Esophagus muscularis mucosa (tissue), 4 donors: ENCODE results near the gene CD82. TPM values are rescaled to one million over a fixed set of nuclear protein-coding genes. Genes with fewer than 3 reads are reported as not detected.

ENCODE experiments used
- DNase-seq: peaks from one replicate; pipeline ENCODE4 v3.0.0-alpha.2; 2017; ENCODE audit errors: extremely low spot score
- H3K27ac ChIP-seq, 4 donors: fragments of 200-600 bp; sonication (generic); replicated peaks in 1 of 4; 1 replicate in 3 of 4; 2 replicates in 1 of 4; pipeline ENCODE4 v1.5.1; 2016 to 2019; ENCODE audit warnings: mild to moderate bottlenecking in 1 of 4
- H3K27me3 ChIP-seq, 4 donors: fragments of 200-600 bp; sonication (generic); one replicate each; pipeline versions ENCODE4 v1.5.1 to v1.6.0; 2016 to 2019
- H3K36me3 ChIP-seq, 4 donors: fragments of 200-600 bp; sonication (generic); one replicate each; pipeline ENCODE4 v1.5.1; 2016 to 2019
- H3K4me1 ChIP-seq, 4 donors: fragments of 200-600 bp; sonication (generic); one replicate each; pipeline ENCODE4 v1.5.1; 2016 to 2019
- H3K4me3 ChIP-seq, 4 donors: fragments of 200-600 bp; sonication (generic); 1 replicate in 2 of 4; 2 replicates in 2 of 4; pipeline ENCODE4 v1.5.1; 2016 to 2019; ENCODE audit warnings: mild to moderate bottlenecking in 4 of 4, moderate library complexity in 1 of 4
- H3K9me3 ChIP-seq, 4 donors: fragments of 200-600 bp; sonication (generic); 1 replicate in 3 of 4; 2 replicates in 1 of 4; pipeline ENCODE4 v1.5.1; 2016 to 2019
- EP300 ChIP-seq: sonication (generic); formaldehyde crosslinking; IDR thresholded peaks from one replicate; pipeline ENCODE4 v1.6.1; 2017; ENCODE audit warnings: antibody characterized with exemption
- POLR2A ChIP-seq: fragments of 450-650 bp; IDR thresholded peaks from one replicate; pipeline ENCODE4 v1.6.1; 2017; ENCODE audit warnings: antibody characterized with exemption, moderate library complexity, mild to moderate bottlenecking, low read depth
- POLR2AphosphoS5 ChIP-seq, 2 donors: sonication (generic); formaldehyde crosslinking; IDR thresholded peaks; one replicate each; pipeline ENCODE4 v1.6.1; 2017; ENCODE audit warnings: antibody characterized with exemption in 2 of 2
- WGBS: methylation state at CpG from one replicate; pipeline ENCODE4 v1.1.5; 2018; 5-methylcytosine and 5-hydroxymethylcytosine counted together
- intact Hi-C: fragments of 100-400 bp; cut with DNase I; formaldehyde crosslinking; loops from one replicate; pipeline ENCODE4 v1.15.1; 2023
- total RNA-seq, 4 donors: library from RNA; depleted of rRNA; stranded (reverse); fragments of >200 nt; gene quantifications; one replicate each; pipeline versions ENCODE4 v1.1.0 to v1.2.1, GENCODE V29; 2016
- TF ChIP-seq, protein P1 (sequence below), 3 experiments: fragments of 200-600 bp in 2 of 3; fragments of 450-650 bp in 1 of 3; sonication (generic) in 2 of 3; IDR thresholded peaks; one replicate each; pipeline ENCODE4 v1.5.1; 2017 to 2019; ENCODE audit warnings: antibody characterized with exemption in 3 of 3, mild to moderate bottlenecking in 2 of 3, moderate library complexity in 1 of 3

CD82 gene
- total RNA-seq, 4 donors from 2014 or later, result 11.0 to 20.6 (median 16.3) TPM

DNA sequence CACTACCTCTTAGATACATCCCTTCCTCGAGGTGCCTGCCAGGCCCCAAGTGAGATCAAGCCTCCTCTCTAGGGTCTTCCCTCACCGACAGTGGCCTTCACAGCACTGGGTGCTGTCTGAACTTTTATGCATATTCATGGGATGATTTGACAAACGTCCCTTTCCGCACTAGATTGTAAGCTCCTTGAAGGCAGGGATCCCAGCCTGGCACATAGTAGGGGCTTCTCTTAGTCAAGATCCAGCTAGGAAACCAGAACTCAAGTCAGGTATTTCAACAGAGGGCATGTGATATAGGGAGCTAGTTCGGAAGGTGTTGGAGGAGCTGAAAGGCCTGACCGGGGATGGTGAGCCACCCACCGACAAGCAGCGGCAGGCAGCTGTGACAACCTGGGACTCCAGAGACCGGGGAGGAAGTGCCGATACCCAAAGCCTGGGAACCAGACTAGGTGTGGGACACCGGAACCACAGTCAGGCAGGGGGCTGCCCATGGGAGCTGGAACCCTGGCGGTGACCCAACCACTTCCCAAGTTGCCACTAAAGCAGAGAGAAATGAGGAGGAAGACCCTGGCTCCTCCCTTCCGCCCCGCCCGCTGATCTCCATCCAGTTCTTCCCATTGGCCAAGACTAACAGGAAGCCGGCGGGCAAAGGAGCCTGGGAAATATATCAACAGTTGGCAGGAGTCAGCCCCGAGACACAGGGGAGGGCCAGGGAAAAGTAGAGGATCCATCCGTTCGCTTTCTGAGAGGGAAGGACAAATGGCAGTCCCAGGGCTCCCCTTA lies 39.8 kb upstream of the CD82 start:
- H3K9me3 ChIP-seq, result no peaks in the 10 kb centered on the region
- intact Hi-C loops, result no loop called here
- TF ChIP-seq POLR2A, result no peak
- TF ChIP-seq POLR2AphosphoS5 (IDR thresholded peaks at IDR 0.05), result no peak
- TF ChIP-seq, protein P1, sequence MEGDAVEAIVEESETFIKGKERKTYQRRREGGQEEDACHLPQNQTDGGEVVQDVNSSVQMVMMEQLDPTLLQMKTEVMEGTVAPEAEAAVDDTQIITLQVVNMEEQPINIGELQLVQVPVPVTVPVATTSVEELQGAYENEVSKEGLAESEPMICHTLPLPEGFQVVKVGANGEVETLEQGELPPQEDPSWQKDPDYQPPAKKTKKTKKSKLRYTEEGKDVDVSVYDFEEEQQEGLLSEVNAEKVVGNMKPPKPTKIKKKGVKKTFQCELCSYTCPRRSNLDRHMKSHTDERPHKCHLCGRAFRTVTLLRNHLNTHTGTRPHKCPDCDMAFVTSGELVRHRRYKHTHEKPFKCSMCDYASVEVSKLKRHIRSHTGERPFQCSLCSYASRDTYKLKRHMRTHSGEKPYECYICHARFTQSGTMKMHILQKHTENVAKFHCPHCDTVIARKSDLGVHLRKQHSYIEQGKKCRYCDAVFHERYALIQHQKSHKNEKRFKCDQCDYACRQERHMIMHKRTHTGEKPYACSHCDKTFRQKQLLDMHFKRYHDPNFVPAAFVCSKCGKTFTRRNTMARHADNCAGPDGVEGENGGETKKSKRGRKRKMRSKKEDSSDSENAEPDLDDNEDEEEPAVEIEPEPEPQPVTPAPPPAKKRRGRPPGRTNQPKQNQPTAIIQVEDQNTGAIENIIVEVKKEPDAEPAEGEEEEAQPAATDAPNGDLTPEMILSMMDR (IDR thresholded peaks at IDR 0.05), result no peak
- TF ChIP-seq EP300, result no peak
- H3K27me3 ChIP-seq, result peaks cover 0 to 6% (median 2%) of the 10 kb centered on the region in 4 donors
- WGBS, result 86% methylated on average over 19 of the region's 20 CpGs
- no peak overlapping the region for H3K4me3 ChIP-seq
- H3K36me3 ChIP-seq, result no peaks in the 10 kb centered on the region
- peaks cover 0 to 4% (median 3%) of the 10 kb centered on the region in 4 donors for H3K4me1 ChIP-seq
- H3K27ac ChIP-seq, result no peak overlapping the region
- DNase-seq, result no peak

DNA sequence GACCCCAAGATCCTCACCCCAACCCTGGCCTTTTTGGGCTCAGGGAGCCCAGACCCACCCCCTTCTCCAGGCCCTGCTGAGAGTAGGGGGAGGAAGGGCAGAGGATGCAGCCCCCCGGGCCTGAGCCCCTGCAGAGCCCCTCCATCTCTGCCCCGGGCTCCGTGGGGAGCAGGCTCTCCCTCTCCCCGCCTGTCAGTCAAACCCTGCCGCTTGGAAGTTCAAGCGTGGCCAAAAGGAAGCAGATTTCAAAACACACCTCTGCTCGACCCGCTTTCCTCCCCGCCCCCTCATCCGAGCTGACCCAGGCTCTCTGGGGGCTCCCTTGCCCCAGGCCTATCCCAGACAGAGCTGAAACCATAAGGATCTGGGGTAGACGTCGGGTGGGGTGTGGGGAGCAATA lies 39.0 kb upstream of the CD82 start:
- TF ChIP-seq, protein P1 (IDR thresholded peaks at IDR 0.05), result no peak
- TF ChIP-seq POLR2A (no peak), POLR2AphosphoS5 (IDR thresholded peaks at IDR 0.05) (no peak), EP300 (no peak)
- DNase-seq, result no peak
- no peaks in the 10 kb centered on the region for H3K9me3 ChIP-seq
- H3K36me3 ChIP-seq, result no peaks in the 10 kb centered on the region
- intact Hi-C loops, result no loop called here
- H3K4me3 ChIP-seq, result no peak overlapping the region
- 82% methylated on average over 10 of the region's 12 CpGs for WGBS
- no peak overlapping the region for H3K27ac ChIP-seq
- H3K27me3 ChIP-seq, result peaks cover 0 to 9% (median 2%) of the 10 kb centered on the region in 4 donors
- H3K4me1 ChIP-seq, result no peaks in the 10 kb centered on the region

DNA sequence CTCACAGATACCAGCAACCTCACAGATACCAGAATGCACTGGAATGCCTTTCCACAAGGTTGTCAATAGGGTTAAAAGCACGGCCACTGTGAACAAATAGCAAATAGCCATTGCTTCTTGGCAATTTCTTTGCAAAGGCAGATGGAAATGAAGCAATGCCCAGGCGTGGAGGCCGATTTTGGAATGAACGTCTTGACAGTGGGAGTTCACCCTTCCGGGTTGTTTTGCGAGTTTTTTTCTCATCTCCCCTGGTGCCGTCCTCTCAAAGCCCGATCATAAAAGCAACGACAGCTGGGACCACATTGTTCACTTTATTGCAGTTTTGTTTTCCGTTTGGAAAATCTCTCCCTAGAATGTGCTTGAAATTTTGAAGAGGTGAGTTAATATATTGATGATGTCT lies 38.0 kb upstream of the CD82 start:
- Histone ChIP-seq H3K36me3 (no peaks in the 10 kb centered on the region), H3K9me3 (no peaks in the 10 kb centered on the region), H3K4me3 (no peak overlapping the region), H3K27me3 (peaks cover 0 to 9% (median 2%) of the 10 kb centered on the region in 4 donors), H3K4me1 (no peaks in the 10 kb centered on the region), H3K27ac (no peak overlapping the region)
- intact Hi-C loops, result no loop called here
- TF ChIP-seq POLR2AphosphoS5 (IDR thresholded peaks at IDR 0.05) (no peak), EP300 (no peak), POLR2A (no peak)
- TF ChIP-seq, protein P1 (IDR thresholded peaks at IDR 0.05), result no peak
- 83% methylated on average over 10 of the region's 10 CpGs for WGBS
- DNase-seq, result no peak

DNA sequence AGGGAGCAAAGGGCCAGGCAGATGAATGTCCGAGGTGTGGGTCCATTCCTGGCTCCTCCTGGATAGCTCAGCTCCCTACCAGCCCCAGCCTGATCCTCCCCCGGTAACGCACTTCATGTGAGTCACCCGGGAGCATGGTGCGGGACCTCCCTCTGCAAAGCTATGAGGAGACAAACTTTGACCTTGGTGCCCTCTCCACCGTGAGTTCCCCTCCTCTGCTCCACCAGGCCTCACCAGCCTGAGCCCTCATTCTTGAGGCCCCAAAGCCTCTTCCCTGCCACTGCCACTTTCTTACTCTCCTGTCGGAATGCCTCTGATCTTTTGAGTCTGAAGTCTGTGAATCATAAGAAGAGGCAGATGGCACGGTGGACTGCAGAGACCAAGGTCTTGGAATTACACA lies 37.4 kb upstream of the CD82 start:
- Histone ChIP-seq H3K27me3 (peaks cover 0 to 9% (median 0%) of the 10 kb centered on the region in 4 donors), H3K4me1 (no peaks in the 10 kb centered on the region), H3K4me3 (no peak overlapping the region), H3K36me3 (no peaks in the 10 kb centered on the region), H3K27ac (no peak overlapping the region), H3K9me3 (no peaks in the 10 kb centered on the region)
- TF ChIP-seq POLR2A (no peak), EP300 (no peak)
- TF ChIP-seq, protein P1 (IDR thresholded peaks at IDR 0.05), result no peak
- 93% methylated on average over 8 of the region's 8 CpGs for WGBS
- intact Hi-C loops, result no loop called here
- DNase-seq, result no peak

DNA sequence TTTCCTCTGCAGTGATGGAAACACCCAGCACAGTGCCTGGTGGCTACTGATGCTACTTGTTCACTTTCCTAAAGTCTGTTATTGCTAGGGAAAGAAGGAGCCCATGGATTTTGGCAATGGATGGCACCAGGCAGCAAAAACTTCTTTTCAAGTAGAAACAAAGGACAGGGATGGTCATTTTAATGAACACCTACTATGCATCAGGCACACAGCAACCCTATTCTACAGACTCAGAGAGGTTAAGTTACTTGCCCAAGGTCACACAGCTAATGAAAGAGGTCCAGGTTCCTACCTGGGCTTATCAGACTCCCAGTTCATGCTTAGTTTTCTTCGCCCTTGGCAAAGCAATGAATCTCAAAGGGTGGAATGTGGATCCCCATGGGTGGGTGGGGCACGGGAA lies 36.9 kb upstream of the CD82 start:
- WGBS, result 91% methylated on average over 2 of the region's 2 CpGs
- no peaks in the 10 kb centered on the region for H3K9me3 ChIP-seq
- DNase-seq, result no peak
- TF ChIP-seq, protein P1 (IDR thresholded peaks at IDR 0.05), result no peak
- H3K4me1 ChIP-seq, result no peaks in the 10 kb centered on the region
- H3K4me3 ChIP-seq, result no peak overlapping the region
- H3K36me3 ChIP-seq, result no peaks in the 10 kb centered on the region
- H3K27ac ChIP-seq, result no peak overlapping the region
- H3K27me3 ChIP-seq, result peaks cover 0 to 9% (median 0%) of the 10 kb centered on the region in 4 donors
- intact Hi-C loops, result no loop called here
